Measurements from ENCODE around the gene EFCAB6.

DNA sequence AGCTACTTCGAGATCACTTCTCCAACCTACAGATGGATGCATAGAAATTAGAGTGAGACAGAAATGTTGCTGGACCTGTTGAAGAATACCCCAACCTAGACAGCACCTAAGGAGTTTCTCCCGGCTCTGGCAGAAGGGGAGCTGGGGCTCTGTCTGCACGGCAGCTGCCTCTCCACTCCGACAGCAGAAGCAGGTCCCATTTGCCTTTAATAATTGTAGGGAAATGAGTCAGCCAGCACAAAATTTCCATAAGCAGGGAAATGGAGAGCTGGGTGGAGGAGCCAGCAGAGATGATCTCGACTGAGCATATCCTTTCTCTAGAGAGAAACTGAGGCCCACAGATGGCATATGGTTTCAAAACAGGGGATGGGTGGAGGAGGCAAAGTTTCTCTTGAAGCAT, 80.1 kb downstream of the EFCAB6 start:
- TF ChIP-seq POLR2AphosphoS5 (IDR thresholded peaks at IDR 0.05) (no peak), POLR2A (IDR thresholded peaks at IDR 0.05) (no peak)
- TF ChIP-seq, protein P1, sequence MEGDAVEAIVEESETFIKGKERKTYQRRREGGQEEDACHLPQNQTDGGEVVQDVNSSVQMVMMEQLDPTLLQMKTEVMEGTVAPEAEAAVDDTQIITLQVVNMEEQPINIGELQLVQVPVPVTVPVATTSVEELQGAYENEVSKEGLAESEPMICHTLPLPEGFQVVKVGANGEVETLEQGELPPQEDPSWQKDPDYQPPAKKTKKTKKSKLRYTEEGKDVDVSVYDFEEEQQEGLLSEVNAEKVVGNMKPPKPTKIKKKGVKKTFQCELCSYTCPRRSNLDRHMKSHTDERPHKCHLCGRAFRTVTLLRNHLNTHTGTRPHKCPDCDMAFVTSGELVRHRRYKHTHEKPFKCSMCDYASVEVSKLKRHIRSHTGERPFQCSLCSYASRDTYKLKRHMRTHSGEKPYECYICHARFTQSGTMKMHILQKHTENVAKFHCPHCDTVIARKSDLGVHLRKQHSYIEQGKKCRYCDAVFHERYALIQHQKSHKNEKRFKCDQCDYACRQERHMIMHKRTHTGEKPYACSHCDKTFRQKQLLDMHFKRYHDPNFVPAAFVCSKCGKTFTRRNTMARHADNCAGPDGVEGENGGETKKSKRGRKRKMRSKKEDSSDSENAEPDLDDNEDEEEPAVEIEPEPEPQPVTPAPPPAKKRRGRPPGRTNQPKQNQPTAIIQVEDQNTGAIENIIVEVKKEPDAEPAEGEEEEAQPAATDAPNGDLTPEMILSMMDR (IDR thresholded peaks at IDR 0.05) = no peak
